ENCODE results near the gene NUMB.

GRCh38 chr14:73273799-73274198, 184.5 kb downstream of the NUMB start:
- TF ChIP-seq, protein P1, sequence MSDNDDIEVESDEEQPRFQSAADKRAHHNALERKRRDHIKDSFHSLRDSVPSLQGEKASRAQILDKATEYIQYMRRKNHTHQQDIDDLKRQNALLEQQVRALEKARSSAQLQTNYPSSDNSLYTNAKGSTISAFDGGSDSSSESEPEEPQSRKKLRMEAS (CRISPR knock-in tag; IDR thresholded peaks at IDR 0.05), result no peak
- no peak for TF ChIP-seq ELF4 (CRISPR knock-in tag; IDR thresholded peaks at IDR 0.05; ENCODE audit: low read depth)

All from WTC11 (cell line).